IMR-90 (cell line): Measurements from ENCODE around the gene UNC13A. TPM values are rescaled to one million over a fixed set of nuclear protein-coding genes. Genes with fewer than 3 reads are reported as not detected.

Experiments
- ATAC-seq: fragments of 200-7000 bp; cut with Tn5 transposase; 2 replicates; pipeline ENCODE4 v1.9.1; 2020; ENCODE audit warnings: low read depth, mild to moderate bottlenecking, moderate library complexity
- BruUV-seq: library from RNA; stranded (reverse); fragments of 400-500 nt; replicated peaks from 2 replicates; lab custom pipeline; 2021; lab: Mats Ljungman, UMichigan
- CTCF ChIA-PET: fragments of 300-600 bp; formaldehyde crosslinking; extraction: SDS; loops from one replicate; lab custom pipeline; 2021; ENCODE audit warnings: antibody characterized with exemption; lab: Yijun Ruan, JAX
- POLR2A ChIA-PET: fragments of 300-600 bp; sonication (Branson Sonifier 250); formaldehyde crosslinking; loops from one replicate; lab custom pipeline; 2022; ENCODE audit warnings: antibody characterized with exemption; ENCODE audit not compliant: unreplicated experiment; lab: Charles Lee
- DNase-seq: peaks from one replicate; pipeline ENCODE4 v3.0.0; 2013
- H2AFZ ChIP-seq: replicated peaks from 2 replicates; pipeline ENCODE3; 2013; ENCODE audit warnings: low read length, mild to moderate bottlenecking; ENCODE audit not compliant: poor library complexity
- H2AK5ac ChIP-seq: 2 replicates; pipeline ENCODE4 v1.6.1; 2013; ENCODE audit warnings: low read depth, low read length, inconsistent platforms
- H2AK9ac ChIP-seq: replicated peaks from 2 replicates; pipeline ENCODE3; 2013; ENCODE audit warnings: mild to moderate bottlenecking, low read depth, low read length, moderate library complexity; ENCODE audit not compliant: poor library complexity
- H2BK120ac ChIP-seq: 2 replicates; pipeline ENCODE4 v1.6.1; 2013; ENCODE audit warnings: low read depth, low read length, inconsistent platforms
- H2BK15ac ChIP-seq: 3 replicates; pipeline ENCODE4 v1.6.1; 2013; ENCODE audit warnings: low read depth, low read length, inconsistent platforms
- H2BK20ac ChIP-seq: 2 replicates; pipeline ENCODE4 v1.6.1; 2013; ENCODE audit warnings: low read depth, mild to moderate bottlenecking, inconsistent platforms, low read length, moderate library complexity
- H2BK5ac ChIP-seq: 2 replicates; pipeline ENCODE4 v1.6.1; 2013; ENCODE audit warnings: mild to moderate bottlenecking, low read depth, low read length, inconsistent platforms; ENCODE audit not compliant: poor library complexity, severe bottlenecking
- H3K14ac ChIP-seq: replicated peaks from 2 replicates; pipeline ENCODE4 v1.6.1; 2013; ENCODE audit warnings: low read depth, low read length, inconsistent platforms
- H3K18ac ChIP-seq: 2 replicates; pipeline ENCODE4 v1.6.1; 2013; ENCODE audit warnings: low read depth, low read length, control low read depth
- H3K23ac ChIP-seq: 2 replicates; pipeline ENCODE4 v1.6.1; 2013; ENCODE audit warnings: low read depth, low read length, inconsistent platforms
- H3K27ac ChIP-seq: 2 replicates; pipeline ENCODE4 v1.5.1; 2013; ENCODE audit warnings: mild to moderate bottlenecking, control low read depth, low read length; ENCODE audit not compliant: insufficient read depth
- H3K27me3 ChIP-seq: 2 replicates; pipeline ENCODE4 v1.6.1; 2013; ENCODE audit warnings: low read length; ENCODE audit not compliant: control insufficient read depth, insufficient read depth
- H3K36me3 ChIP-seq: 2 replicates; pipeline ENCODE4 v1.6.1; 2013; ENCODE audit warnings: low read length, mixed read lengths; ENCODE audit not compliant: control insufficient read depth, insufficient read depth
- H3K4ac ChIP-seq: 2 replicates; pipeline ENCODE4 v1.6.1; 2013; ENCODE audit warnings: low read depth, low read length, inconsistent platforms
- H3K4me1 ChIP-seq: 2 replicates; pipeline ENCODE4 v1.6.1; 2013; ENCODE audit warnings: low read length, mixed read lengths; ENCODE audit not compliant: control insufficient read depth, insufficient read depth
- H3K4me2 ChIP-seq: 2 replicates; pipeline ENCODE4 v1.6.1; 2013; ENCODE audit warnings: low read depth, mild to moderate bottlenecking, control low read depth, low read length, moderate library complexity
- H3K4me3 ChIP-seq: 2 replicates; pipeline ENCODE4 v1.5.1; 2013; ENCODE audit warnings: low read depth, mild to moderate bottlenecking, control low read depth, low read length, moderate library complexity; ENCODE audit not compliant: insufficient read depth
- H3K56ac ChIP-seq: 2 replicates; pipeline ENCODE4 v1.6.1; 2013; ENCODE audit warnings: low read length, inconsistent platforms; ENCODE audit not compliant: insufficient read depth; ENCODE audit errors: extremely low read depth
- H3K79me1 ChIP-seq, 2 experiments: 2 replicates each; pipeline ENCODE4 v1.6.1; 2013; ENCODE audit warnings: low read length in 2 of 2, inconsistent platforms in 1 of 2, low read depth in 1 of 2
- H3K9ac ChIP-seq: 2 replicates; pipeline ENCODE4 v1.6.1; 2013; ENCODE audit warnings: low read depth, low read length, control low read depth
- H3K9me1 ChIP-seq: 2 replicates; pipeline ENCODE4 v1.6.1; 2013; ENCODE audit warnings: low read length, inconsistent platforms; ENCODE audit not compliant: insufficient read depth
- H3K9me3 ChIP-seq: 2 replicates; pipeline ENCODE4 v1.6.1; 2013; ENCODE audit warnings: low read length; ENCODE audit not compliant: control insufficient read depth, insufficient read depth
- H4K20me1 ChIP-seq: 2 replicates; pipeline ENCODE4 v1.6.1; 2013; ENCODE audit warnings: low read length, inconsistent platforms; ENCODE audit not compliant: insufficient read depth
- H4K5ac ChIP-seq: 2 replicates; pipeline ENCODE4 v1.6.1; 2013; ENCODE audit warnings: mild to moderate bottlenecking, low read depth, low read length, control low read depth
- H4K8ac ChIP-seq, 2 experiments: 2 replicates each; pipeline ENCODE4 v1.6.1; 2013; ENCODE audit warnings: low read depth in 2 of 2, low read length in 2 of 2, control low read depth in 1 of 2, inconsistent platforms in 1 of 2
- H4K91ac ChIP-seq: 2 replicates; pipeline ENCODE4 v1.6.1; 2013; ENCODE audit warnings: low read depth, low read length, inconsistent platforms; ENCODE audit not compliant: insufficient read depth
- BHLHE40 ChIP-seq: fragments of 150-350 bp; IDR thresholded peaks from 2 replicates; pipeline ENCODE4 v1.6.1; 2016; ENCODE audit warnings: mild to moderate bottlenecking, low read depth, low read length
- CEBPB ChIP-seq: IDR thresholded peaks from 2 replicates; pipeline ENCODE4 v1.6.1; 2012; ENCODE audit warnings: low read depth, low read length, improper control_type of control experiment
- CTCF ChIP-seq: conservative IDR thresholded peaks from 2 replicates; pipeline ENCODE4 v1.5.1; 2012; ENCODE audit warnings: mild to moderate bottlenecking, low read depth, low read length, improper control_type of control experiment
- ELK1 ChIP-seq: fragments of 150-350 bp; IDR thresholded peaks from 2 replicates; pipeline ENCODE4 v1.6.1; 2016; ENCODE audit warnings: low read depth, mild to moderate bottlenecking, low read length, moderate library complexity, borderline replicate concordance
- MAFK ChIP-seq: IDR thresholded peaks from 2 replicates; pipeline ENCODE4 v1.6.1; 2012; ENCODE audit warnings: low read depth, low read length, improper control_type of control experiment
- MAZ ChIP-seq: IDR thresholded peaks from 2 replicates; pipeline ENCODE4 v1.6.1; 2012; ENCODE audit warnings: low read depth, mild to moderate bottlenecking, low read length, improper control_type of control experiment, moderate library complexity, borderline replicate concordance
- MXI1 ChIP-seq: IDR thresholded peaks from 2 replicates; pipeline ENCODE4 v1.6.1; 2012; ENCODE audit warnings: low read depth, mild to moderate bottlenecking, low read length, moderate library complexity, borderline replicate concordance
- NFE2L2 ChIP-seq: fragments of 150-350 bp; IDR thresholded peaks from 2 replicates; pipeline ENCODE4 v1.6.1; 2016; ENCODE audit warnings: low read depth, mild to moderate bottlenecking, low read length
- POLR2A ChIP-seq: IDR thresholded peaks from 2 replicates; pipeline ENCODE4 v1.6.1; 2012; ENCODE audit warnings: mild to moderate bottlenecking, low read depth, low read length
- RAD21 ChIP-seq: IDR thresholded peaks from 2 replicates; pipeline ENCODE4 v1.6.1; 2012; ENCODE audit warnings: low read length, improper control_type of control experiment
- RCOR1 ChIP-seq: IDR thresholded peaks from 2 replicates; pipeline ENCODE4 v1.6.1; 2012; ENCODE audit warnings: mild to moderate bottlenecking, low read length, improper control_type of control experiment; ENCODE audit not compliant: insufficient replicate concordance
- RFX5 ChIP-seq: IDR thresholded peaks from 2 replicates; pipeline ENCODE4 v1.8.0; 2012; ENCODE audit warnings: low read depth, mild to moderate bottlenecking, low read length, moderate library complexity
- SMC3 ChIP-seq: fragments of 150-350 bp; IDR thresholded peaks from 2 replicates; pipeline ENCODE4 v1.6.1; 2016; ENCODE audit warnings: low read depth, mild to moderate bottlenecking, antibody characterized with exemption, low read length, moderate library complexity
- USF2 ChIP-seq: fragments of 150-350 bp; IDR thresholded peaks from 2 replicates; pipeline ENCODE4 v1.6.1; 2017; ENCODE audit warnings: mild to moderate bottlenecking, antibody characterized with exemption, low read length, low read depth
- WGBS, 2 experiments: methylation state at CpG; one replicate each; pipeline versions ENCODE4 v1.1.5 to v1.1.7; 2013; ENCODE audit warnings: missing lambda C conversion rate in 2 of 2; ENCODE audit not compliant: insufficient read length in 1 of 2; ENCODE audit errors: extremely low coverage in 2 of 2; 5-methylcytosine and 5-hydroxymethylcytosine counted together
- dilution Hi-C: fragments of 300-500 bp; cut with HindIII; formaldehyde crosslinking; loops from one replicate; pipeline ENCODE4 v1.14.3; 2018; ENCODE audit warnings: low sequenced_read_pairs; ENCODE audit not compliant: unreplicated experiment
- in situ Hi-C: fragments of 300-500 bp; cut with MboI; formaldehyde crosslinking; loops from 3 replicates; pipeline ENCODE4 v1.14.3; 2019; ENCODE audit warnings: low sequenced_read_pairs, inconsistent platforms, mixed read lengths
- intact Hi-C: fragments of 100-400 bp; cut with micrococcal nuclease; formaldehyde crosslinking; loops from 2 replicates; pipeline ENCODE4 v1.10.0; 2022
- polyA plus RNA-seq, 3 experiments: library from polyadenylated mRNA; depleted of rRNA; stranded (reverse); fragments of >200 nt; gene quantifications; 2 replicates each; pipeline ENCODE4 v1.2.3, GENCODE V29; 2012; ENCODE audit warnings: low replicate concordance in 1 of 3
- total RNA-seq: library from RNA; depleted of rRNA; stranded (reverse); fragments of >200 nt; gene quantifications from 2 replicates; pipeline ENCODE4 v1.2.3, GENCODE V29; 2012

UNC13A gene
- total and polyA plus RNA-seq, 2 of the 4 experiments (the other 2 are of a cell fraction): 0.18 to 0.22 TPM

- POLR2A ChIA-PET: no interaction called here
- DNase-seq (no peak), ATAC-seq (no peak)
- H3K36me3 ChIP-seq: no peaks in the 10 kb centered on the region
- TF ChIP-seq USF2 (no peak), NFE2L2 (no peak), BHLHE40 (no peak), POLR2A (no peak), ELK1 (no peak), MAZ (no peak), CTCF (no peak), CEBPB (no peak), RFX5 (no peak), MXI1 (no peak), RCOR1 (no peak), MAFK (no peak), SMC3 (no peak), RAD21 (no peak)
- H2BK120ac ChIP-seq: no peak overlapping the region
- intact Hi-C loops: no loop called here
- no peak overlapping the region for H4K91ac ChIP-seq
- H3K9ac ChIP-seq: no peak overlapping the region
- H2AFZ ChIP-seq: no peak overlapping the region
- no peak overlapping the region for H3K4me3 ChIP-seq
- H2AK5ac ChIP-seq: no peak overlapping the region
- H4K5ac ChIP-seq: no peak overlapping the region
- no peaks in the 10 kb centered on the region; the same call in 1 of the 2 replicates for H4K20me1 ChIP-seq
- no peak overlapping the region for H4K8ac ChIP-seq
- no peak overlapping the region for H2BK20ac ChIP-seq
- BruUV-seq: no TSS peak
- no peak overlapping the region for H3K4ac ChIP-seq
- CTCF ChIA-PET: interaction anchor here (0.6 kb wide), 1 partner anchor 77 kb away, joined by 4 read pairs; no protein-coding TSS in a partner anchor
- no peak overlapping the region for H2AK9ac ChIP-seq
- no peak overlapping the region for H3K56ac ChIP-seq
- H3K23ac ChIP-seq: no peak overlapping the region
- H3K4me2 ChIP-seq: no peak overlapping the region
- no peaks in the 10 kb centered on the region for H3K79me1 ChIP-seq
- peaks cover 4% of the 10 kb centered on the region for H3K4me1 ChIP-seq
- H3K27me3 ChIP-seq: peaks cover 25% of the 10 kb centered on the region
- dilution Hi-C loops: no loop called here
- H3K9me3 ChIP-seq: no peaks in the 10 kb centered on the region
- in situ Hi-C loops: no loop called here
- H3K27ac ChIP-seq: no peak overlapping the region
- no peak overlapping the region for H3K18ac ChIP-seq
- no peak overlapping the region for H3K14ac ChIP-seq
- H2BK5ac ChIP-seq: no peak overlapping the region
- peaks cover 5% of the 10 kb centered on the region; the same call in 1 of the 2 replicates for H3K9me1 ChIP-seq
- H2BK15ac ChIP-seq: no peak overlapping the region
- WGBS, 2 experiments: 17% methylated on average over 2 of the region's 10 CpGs; no CpG with 5 or more reads in 1 of the 2 experiments
Observed at GRCh38 chr19:17688853-17689595, 870 bp upstream of the UNC13A start.
